Mesendoderm (in vitro differentiated cells): ENCODE data around the gene SCAMP2.

Source experiments
- DNase-seq: peaks from one replicate; pipeline ENCODE4 v3.0.0; 2013
- H2AK5ac ChIP-seq: 2 replicates; pipeline ENCODE4 v1.6.1; 2013; ENCODE audit warnings: low read length, inconsistent platforms
- H2BK120ac ChIP-seq: 2 replicates; pipeline ENCODE4 v1.6.1; 2013; ENCODE audit warnings: low read depth, mild to moderate bottlenecking, low read length, moderate library complexity, mixed read lengths
- H2BK15ac ChIP-seq: replicated peaks from 2 replicates; pipeline ENCODE4 v1.6.1; 2013; ENCODE audit warnings: low read depth, mild to moderate bottlenecking, moderate library complexity
- H2BK5ac ChIP-seq: 2 replicates; pipeline ENCODE4 v1.6.1; 2013; ENCODE audit warnings: low read length, inconsistent platforms
- H3K18ac ChIP-seq: 2 replicates; pipeline ENCODE4 v1.6.1; 2013; ENCODE audit warnings: mild to moderate bottlenecking, low read length, mixed read lengths
- H3K23ac ChIP-seq: one replicate; pipeline ENCODE4 v1.6.1; 2013; ENCODE audit warnings: low read length
- H3K27ac ChIP-seq: 2 replicates; pipeline ENCODE4 v1.5.1; 2013; ENCODE audit warnings: low read depth, mild to moderate bottlenecking, inconsistent platforms, low read length, moderate library complexity
- H3K27me3 ChIP-seq: 2 replicates; pipeline ENCODE4 v1.6.1; 2013; ENCODE audit warnings: low read length, control low read depth, mild to moderate bottlenecking, inconsistent platforms; ENCODE audit not compliant: insufficient read depth, poor library complexity
- H3K36me3 ChIP-seq: 2 replicates; pipeline ENCODE4 v1.6.1; 2013; ENCODE audit warnings: low read length, inconsistent platforms; ENCODE audit not compliant: control insufficient read depth, insufficient read depth
- H3K4ac ChIP-seq: one replicate; pipeline ENCODE4 v1.6.1; 2013; ENCODE audit warnings: low read depth, mild to moderate bottlenecking, low read length, moderate library complexity
- H3K4me1 ChIP-seq: 2 replicates; pipeline ENCODE4 v1.6.1; 2013; ENCODE audit warnings: low read depth, low read length, inconsistent platforms; ENCODE audit not compliant: control insufficient read depth
- H3K4me2 ChIP-seq: 2 replicates; pipeline ENCODE4 v1.6.1; 2013; ENCODE audit warnings: low read length
- H3K4me3 ChIP-seq: 2 replicates; pipeline ENCODE4 v1.5.1; 2013; ENCODE audit warnings: mild to moderate bottlenecking, low read length
- H3K56ac ChIP-seq: one replicate; pipeline ENCODE4 v1.6.1; 2013; ENCODE audit warnings: low read length
- H3K79me1 ChIP-seq: 2 replicates; pipeline ENCODE4 v1.6.1; 2013; ENCODE audit warnings: low read length, inconsistent platforms
- H3K79me2 ChIP-seq: 2 replicates; pipeline ENCODE4 v1.6.1; 2013; ENCODE audit warnings: mild to moderate bottlenecking, low read length; ENCODE audit not compliant: control insufficient read depth, insufficient read depth
- H3K9ac ChIP-seq: 2 replicates; pipeline ENCODE4 v1.6.1; 2013; ENCODE audit warnings: low read length, inconsistent platforms
- H4K5ac ChIP-seq: one replicate; pipeline ENCODE4 v1.6.1; 2013; ENCODE audit warnings: low read length
- H4K8ac ChIP-seq: one replicate; pipeline ENCODE4 v1.6.1; 2013; ENCODE audit warnings: low read depth, mild to moderate bottlenecking, control low read depth, low read length, moderate library complexity
- WGBS: extraction: QIAGEN DNeasy Blood & Tissue Kit; methylation state at CpG from one replicate; pipeline ENCODE4 v1.1.7; 2013; ENCODE audit warnings: low lambda C conversion rate, missing lambda C conversion rate; ENCODE audit not compliant: insufficient coverage; ENCODE audit errors: extremely low coverage; 5-methylcytosine and 5-hydroxymethylcytosine counted together

The SCAMP2 gene

DNA sequence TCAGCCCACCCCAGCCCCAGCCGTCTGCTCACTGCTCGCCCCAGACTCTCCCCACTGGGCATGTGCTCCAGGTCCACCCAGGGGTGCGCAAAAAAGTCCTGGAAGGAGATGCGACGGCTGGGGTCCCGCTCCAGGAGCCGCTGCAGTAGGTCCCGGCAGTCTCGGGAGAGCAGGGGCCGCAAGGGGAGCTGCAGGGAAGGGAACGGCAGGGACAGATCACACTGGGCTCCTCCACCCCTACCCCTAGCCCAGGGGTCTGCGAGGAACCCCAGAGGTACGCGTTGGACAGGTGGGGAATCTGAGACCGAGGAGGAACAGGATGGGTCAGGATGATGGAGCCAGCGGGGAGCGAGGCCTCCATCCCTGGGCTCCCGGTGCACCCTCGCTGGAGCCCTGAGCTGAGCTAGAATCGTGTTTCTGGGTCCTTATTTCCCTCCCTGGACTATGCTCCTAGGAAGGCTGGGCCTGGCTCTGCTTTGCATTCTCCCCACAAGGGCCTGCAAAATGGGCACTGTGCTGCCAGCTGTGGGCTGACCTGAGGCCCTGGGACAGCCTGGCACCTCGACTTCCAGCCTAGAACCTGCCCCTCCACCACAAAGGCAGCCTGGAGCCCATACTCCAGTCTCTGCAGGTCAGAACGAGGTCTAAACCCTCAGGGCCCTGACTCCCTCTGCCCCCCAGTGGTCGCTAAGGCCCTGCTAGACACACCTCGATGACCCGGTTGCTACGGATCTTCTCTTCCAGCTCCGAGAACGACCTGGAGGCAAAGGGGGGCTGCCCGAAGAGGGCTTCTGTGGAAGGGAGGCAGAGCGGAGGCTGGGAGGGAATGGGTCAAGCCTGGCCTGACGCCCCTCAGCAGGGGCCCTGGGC, 33.4 kb downstream of the SCAMP2 start:
- Histone ChIP-seq H3K9ac (no peak overlapping the region), H3K4me1 (peaks cover 3% of the 10 kb centered on the region), H4K5ac (no peak overlapping the region), H3K79me1 (no peaks in the 10 kb centered on the region), H3K27ac (no peak overlapping the region), H3K4me2 (no peak overlapping the region), H2BK5ac (no peak overlapping the region), H3K18ac (no peak overlapping the region), H3K36me3 (no peaks in the 10 kb centered on the region), H3K79me2 (no peaks in the 10 kb centered on the region), H4K8ac (no peak overlapping the region), H3K27me3 (no peaks in the 10 kb centered on the region), H3K23ac (no peak overlapping the region), H3K4me3 (no peak overlapping the region), H3K56ac (no peak overlapping the region), H3K4ac (no peak overlapping the region), H2BK120ac (no peak overlapping the region), H2AK5ac (no peak overlapping the region), H2BK15ac (no peak overlapping the region)
- WGBS, result no CpG with 5 or more reads among the region's 31 CpGs
- DNase-seq, result peak; percentile 75

DNA sequence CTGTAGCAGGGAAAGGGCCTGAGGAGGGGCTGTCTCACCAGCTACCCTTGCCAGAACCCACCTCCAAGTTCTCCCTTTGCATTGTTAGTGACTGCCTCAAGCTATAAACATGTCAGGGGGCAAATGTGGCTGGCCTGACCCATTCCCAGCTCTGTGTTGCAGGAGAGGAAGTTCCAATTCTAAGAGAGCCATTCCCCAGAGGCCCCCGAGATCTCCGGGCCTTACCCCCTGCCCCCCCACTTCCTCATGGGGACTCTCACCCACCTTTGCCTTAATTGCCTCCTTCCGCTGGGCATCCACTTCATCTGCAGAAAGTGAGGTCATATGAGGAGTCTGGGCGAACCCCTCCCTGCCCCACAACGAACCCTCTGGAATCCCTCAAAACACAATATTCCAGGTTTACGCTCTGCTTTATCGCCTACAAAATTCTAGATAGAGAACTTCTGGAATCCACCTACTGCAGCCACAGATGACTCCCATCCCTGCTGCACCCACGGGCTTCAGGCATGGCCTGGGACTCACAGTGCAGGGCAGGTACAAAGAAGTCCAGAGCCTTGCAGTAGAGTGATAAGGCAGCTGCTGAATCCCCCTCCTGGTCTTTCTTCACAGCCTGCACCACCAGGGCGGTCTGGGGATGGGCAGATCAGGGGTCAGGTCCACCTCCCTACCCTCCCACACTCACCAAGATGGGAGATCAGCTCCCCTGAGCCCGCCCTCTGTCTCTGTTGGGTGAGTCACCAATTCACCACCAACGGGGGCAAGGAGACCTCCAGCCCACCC, 34.2 kb downstream of the SCAMP2 start:
- Histone ChIP-seq H3K4me3 (no peak overlapping the region), H2AK5ac (no peak overlapping the region), H3K27ac (no peak overlapping the region), H3K27me3 (no peaks in the 10 kb centered on the region), H3K4ac (no peak overlapping the region), H2BK5ac (no peak overlapping the region), H3K36me3 (no peaks in the 10 kb centered on the region), H4K8ac (no peak overlapping the region), H3K79me1 (no peaks in the 10 kb centered on the region), H3K56ac (no peak overlapping the region), H3K23ac (no peak overlapping the region), H3K9ac (no peak overlapping the region), H3K4me1 (peaks cover 3% of the 10 kb centered on the region), H2BK120ac (no peak overlapping the region), H2BK15ac (no peak overlapping the region), H4K5ac (no peak overlapping the region), H3K79me2 (no peaks in the 10 kb centered on the region), H3K4me2 (no peak overlapping the region), H3K18ac (no peak overlapping the region)
- WGBS, result no CpG with 5 or more reads among the region's 11 CpGs
- no peak for DNase-seq

- no peak overlapping the region for H3K4me2 ChIP-seq
- peaks cover 3% of the 10 kb centered on the region for H3K4me1 ChIP-seq
- no peak overlapping the region for H2BK120ac ChIP-seq
- H2BK15ac ChIP-seq, result no peak overlapping the region
- no peaks in the 10 kb centered on the region for H3K79me1 ChIP-seq
- no peaks in the 10 kb centered on the region for H3K36me3 ChIP-seq
- no peak overlapping the region for H2BK5ac ChIP-seq
- no peak overlapping the region for H3K9ac ChIP-seq
- no peak overlapping the region for H3K56ac ChIP-seq
- no CpG with 5 or more reads among the region's 10 CpGs for WGBS
- H2AK5ac ChIP-seq, result no peak overlapping the region
- H3K4me3 ChIP-seq, result no peak overlapping the region
- H3K4ac ChIP-seq, result no peak overlapping the region
- no peak overlapping the region for H4K5ac ChIP-seq
- H3K79me2 ChIP-seq, result no peaks in the 10 kb centered on the region
- H4K8ac ChIP-seq, result no peak overlapping the region
- no peak overlapping the region for H3K27ac ChIP-seq
- H3K18ac ChIP-seq, result no peak overlapping the region
- no peak overlapping the region for H3K23ac ChIP-seq
- no peak for DNase-seq
- H3K27me3 ChIP-seq, result no peaks in the 10 kb centered on the region
Measured at GRCh38 chr15:74838137-74838516, 35.0 kb downstream of the SCAMP2 start.

DNA sequence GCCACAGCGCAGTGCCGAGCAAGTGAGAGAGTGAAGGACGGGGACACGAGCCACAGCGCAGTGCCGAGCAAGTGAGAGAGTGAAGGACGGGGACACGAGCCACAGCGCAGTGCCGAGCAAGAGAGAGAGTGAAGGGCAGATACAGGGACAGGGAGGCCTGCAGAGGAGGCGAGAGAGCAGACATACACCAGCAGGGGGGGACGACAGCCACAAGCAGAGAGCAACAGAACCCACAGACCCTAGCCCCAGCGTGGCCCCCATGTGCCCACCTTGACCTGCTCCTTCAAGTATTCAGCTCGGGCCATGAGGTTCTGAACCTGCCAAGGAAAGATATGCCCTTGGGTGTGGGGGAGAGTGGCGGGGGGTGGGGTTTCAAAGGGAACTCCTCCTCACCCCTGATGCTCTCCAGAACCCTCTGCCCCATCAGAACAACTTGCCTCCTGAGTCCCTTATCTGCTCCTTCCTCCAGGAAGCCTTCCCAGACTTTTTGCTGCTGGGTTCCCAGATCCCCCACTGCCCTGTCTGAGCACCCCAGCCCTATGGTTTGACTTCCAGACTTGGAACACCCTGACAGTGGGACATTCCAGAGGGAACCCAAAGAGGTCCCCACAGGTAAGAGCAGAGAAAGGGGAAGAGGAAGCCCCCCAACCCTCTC, 35.6 kb downstream of the SCAMP2 start:
- H3K79me2 ChIP-seq, result no peaks in the 10 kb centered on the region
- no peak overlapping the region for H2AK5ac ChIP-seq
- H2BK15ac ChIP-seq, result no peak overlapping the region
- no peak for DNase-seq
- H3K9ac ChIP-seq, result no peak overlapping the region
- no peaks in the 10 kb centered on the region for H3K79me1 ChIP-seq
- no CpG with 5 or more reads among the region's 15 CpGs for WGBS
- no peak overlapping the region for H3K27ac ChIP-seq
- no peak overlapping the region for H3K23ac ChIP-seq
- H3K4me2 ChIP-seq, result no peak overlapping the region
- no peak overlapping the region for H4K5ac ChIP-seq
- H2BK120ac ChIP-seq, result no peak overlapping the region
- no peaks in the 10 kb centered on the region for H3K36me3 ChIP-seq
- no peak overlapping the region for H3K4me3 ChIP-seq
- peaks cover 3% of the 10 kb centered on the region for H3K4me1 ChIP-seq
- H4K8ac ChIP-seq, result no peak overlapping the region
- no peak overlapping the region for H3K56ac ChIP-seq
- H3K18ac ChIP-seq, result no peak overlapping the region
- H3K4ac ChIP-seq, result no peak overlapping the region
- no peaks in the 10 kb centered on the region for H3K27me3 ChIP-seq
- no peak overlapping the region for H2BK5ac ChIP-seq

DNA sequence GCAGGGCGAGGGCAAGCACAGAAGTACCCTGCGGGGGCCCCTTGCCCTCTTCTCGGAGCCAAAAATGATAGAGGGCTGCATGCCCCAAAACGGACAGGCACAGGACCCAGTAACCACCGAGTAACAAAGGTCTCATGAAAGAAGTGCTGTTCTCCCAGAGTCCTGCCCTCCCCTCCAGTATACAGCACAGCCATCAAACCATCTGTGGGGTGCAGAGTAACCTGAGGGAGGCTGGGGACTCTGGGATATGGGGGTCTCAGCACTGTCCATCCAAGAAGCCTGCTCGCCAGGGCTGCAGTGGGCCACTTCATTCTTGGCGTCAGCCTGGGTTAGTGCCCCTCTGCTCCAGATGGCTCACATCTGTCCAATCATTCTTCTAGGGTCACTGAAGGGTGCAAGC, 36.3 kb downstream of the SCAMP2 start:
- Histone ChIP-seq H3K9ac (no peak overlapping the region), H3K4me1 (no peaks in the 10 kb centered on the region), H3K79me2 (no peaks in the 10 kb centered on the region), H4K8ac (no peak overlapping the region), H3K36me3 (no peaks in the 10 kb centered on the region), H2BK15ac (no peak overlapping the region), H2BK5ac (no peak overlapping the region), H3K4me3 (no peak overlapping the region), H3K18ac (no peak overlapping the region), H3K4ac (no peak overlapping the region), H2AK5ac (no peak overlapping the region), H3K56ac (no peak overlapping the region), H3K4me2 (no peak overlapping the region), H3K79me1 (no peaks in the 10 kb centered on the region), H3K27ac (no peak overlapping the region), H2BK120ac (no peak overlapping the region), H4K5ac (no peak overlapping the region), H3K27me3 (no peaks in the 10 kb centered on the region), H3K23ac (no peak overlapping the region)
- WGBS, result no CpG with 5 or more reads among the region's 7 CpGs
- no peak for DNase-seq
